Measurements from ENCODE around the gene DYNC1H1.

- TF ChIP-seq CTCF (IDR thresholded peaks at IDR 0.05 in 8 of 11, conservative IDR thresholded peaks at IDR 0.05 in 3 of 11) (no peak), POLR2A (IDR thresholded peaks at IDR 0.05) (no peak)
Measured at GRCh38 chr14:102075155-102075554, 110.8 kb downstream of the DYNC1H1 start.

Measured in spleen (tissue), 7 donors.